Glomerular visceral epithelial cell (primary cell): Measurements from ENCODE around the gene ZBTB7C.

ENCODE experiments used
- DNase-seq: peaks from one replicate; pipeline ENCODE4 v3.0.0-alpha.2; 2016; ENCODE audit errors: extremely low spot score

Gene ZBTB7C

GRCh38 chr18:48095726-48096125 lies 313.5 kb downstream of the ZBTB7C start:
- no peak for DNase-seq

- DNase-seq = no peak
Observed at GRCh38 chr18:48093104-48093503, 316.1 kb downstream of the ZBTB7C start.

GRCh38 chr18:48091869-48092497 lies 317.2 kb downstream of the ZBTB7C start:
- DNase-seq = no peak

- no peak for DNase-seq
Observed at GRCh38 chr18:48090702-48091101, 318.5 kb downstream of the ZBTB7C start.

DNA sequence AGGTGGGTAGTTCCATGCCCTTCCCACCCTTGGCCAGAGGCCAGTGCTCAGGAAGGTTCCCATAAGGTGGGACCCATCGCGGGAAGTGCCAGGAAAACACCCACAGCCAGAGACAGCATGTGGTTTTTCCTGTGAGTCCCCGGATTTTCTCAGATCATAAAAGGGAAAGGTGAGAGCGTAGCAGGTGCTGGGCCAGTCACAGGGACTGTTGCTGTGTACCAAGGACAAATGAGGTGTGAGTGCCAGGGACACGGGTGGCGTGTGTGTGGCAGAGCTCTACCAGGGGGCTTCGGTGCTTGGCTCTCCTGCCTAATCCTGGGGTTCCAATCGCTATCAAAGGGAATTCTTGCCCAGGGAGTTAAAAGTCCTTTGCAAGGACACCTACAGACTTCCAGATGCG lies 319.2 kb downstream of the ZBTB7C start:
- no peak for DNase-seq

DNA sequence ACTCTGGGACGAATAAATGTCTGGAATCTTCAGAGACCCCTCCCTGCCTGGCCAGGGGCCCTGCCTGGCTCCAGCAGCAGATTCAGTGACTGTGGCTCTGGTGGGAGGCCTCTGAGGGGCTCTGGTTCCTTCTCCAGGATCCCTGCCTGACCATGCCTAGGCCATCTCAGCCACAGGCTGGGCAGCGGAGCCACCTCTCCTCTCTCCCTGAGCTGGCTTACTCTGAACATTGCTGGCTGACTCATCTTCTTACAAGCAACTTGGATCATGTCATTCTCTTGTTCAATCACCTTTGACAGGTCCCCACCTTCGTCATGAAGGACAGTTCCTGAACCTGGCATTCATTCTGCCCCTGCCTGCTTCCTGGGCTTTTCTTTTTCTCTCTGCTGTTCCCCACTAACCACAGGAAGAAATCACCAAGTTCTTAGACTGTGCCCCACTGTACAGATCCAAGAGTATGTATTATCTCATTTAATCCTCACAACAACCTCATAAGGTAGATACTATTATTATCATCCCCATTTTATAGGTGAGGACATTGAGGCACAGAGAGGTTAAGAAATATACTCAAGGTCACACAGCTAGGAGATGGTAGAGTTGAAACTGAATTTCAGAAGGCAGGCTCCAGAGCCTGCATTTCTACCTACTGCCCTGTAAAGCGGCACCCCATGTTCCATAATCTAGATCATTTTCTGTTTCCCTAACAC lies 323.2 kb downstream of the ZBTB7C start:
- no peak for DNase-seq

- DNase-seq = no peak
Observed at GRCh38 chr18:48084858-48085257, 324.3 kb downstream of the ZBTB7C start.

DNA sequence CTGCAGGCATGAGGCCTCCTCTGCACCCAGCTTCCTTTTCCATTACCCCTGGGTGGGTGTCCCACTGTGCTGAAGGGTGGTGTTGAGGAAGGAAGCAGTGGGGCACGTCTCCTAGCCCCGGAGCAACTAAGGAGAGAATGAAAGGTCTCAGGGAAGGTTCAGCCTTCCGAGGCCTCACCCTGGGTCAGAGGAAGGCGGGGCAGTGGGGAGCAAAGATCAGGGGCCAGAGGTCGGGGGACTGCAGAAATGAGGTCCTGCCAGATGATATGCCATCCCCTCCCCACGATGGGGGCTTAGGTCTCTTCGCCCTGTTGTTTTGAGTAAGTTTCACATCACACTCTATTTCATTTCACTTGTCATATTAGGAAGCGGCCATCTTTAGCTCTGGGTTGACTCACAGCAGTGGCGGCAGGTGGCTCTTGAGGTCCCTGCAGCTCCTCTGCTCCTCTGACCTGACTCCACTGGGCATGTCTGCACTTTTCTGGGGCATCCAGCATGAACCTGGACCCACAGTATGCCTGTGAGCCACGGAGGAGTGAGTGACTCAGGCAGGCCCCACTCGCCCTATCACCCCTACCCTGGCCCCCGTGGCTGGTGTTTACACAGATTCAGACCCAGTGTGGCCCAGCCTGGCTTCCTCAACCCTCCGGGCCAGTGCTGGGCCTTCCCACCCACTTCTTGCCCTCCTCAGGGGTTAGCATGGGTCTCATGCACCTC lies 325.0 kb downstream of the ZBTB7C start:
- DNase-seq = no peak

- DNase-seq = no peak
Observed at GRCh38 chr18:48080546-48080945, 328.6 kb downstream of the ZBTB7C start.

GRCh38 chr18:48079885-48080284 lies 329.3 kb downstream of the ZBTB7C start:
- DNase-seq = no peak

DNA sequence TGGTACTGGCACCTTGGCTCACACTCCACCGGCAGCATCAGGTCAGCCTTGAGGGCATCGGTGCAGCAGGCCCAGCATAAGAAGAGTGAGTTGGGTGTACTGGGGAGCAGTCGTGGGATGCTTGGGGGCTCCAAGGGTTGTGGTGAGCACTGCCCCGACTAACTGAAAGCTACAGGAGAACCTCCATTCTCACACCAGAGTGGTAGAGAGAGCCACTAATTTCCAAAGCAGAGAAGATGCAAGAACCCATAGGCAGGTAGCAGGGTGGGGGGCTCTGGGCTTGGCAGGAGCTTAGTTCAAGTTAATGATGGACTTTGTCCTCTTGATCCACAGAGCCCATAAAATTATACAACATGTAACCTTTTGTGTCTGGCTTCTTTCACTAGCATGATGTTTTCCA lies 330.7 kb downstream of the ZBTB7C start:
- no peak for DNase-seq

- DNase-seq = no peak
Observed at GRCh38 chr18:48077291-48077690, 331.9 kb downstream of the ZBTB7C start.

- no peak for DNase-seq
Observed at GRCh38 chr18:48076461-48076860, 332.7 kb downstream of the ZBTB7C start.

DNA sequence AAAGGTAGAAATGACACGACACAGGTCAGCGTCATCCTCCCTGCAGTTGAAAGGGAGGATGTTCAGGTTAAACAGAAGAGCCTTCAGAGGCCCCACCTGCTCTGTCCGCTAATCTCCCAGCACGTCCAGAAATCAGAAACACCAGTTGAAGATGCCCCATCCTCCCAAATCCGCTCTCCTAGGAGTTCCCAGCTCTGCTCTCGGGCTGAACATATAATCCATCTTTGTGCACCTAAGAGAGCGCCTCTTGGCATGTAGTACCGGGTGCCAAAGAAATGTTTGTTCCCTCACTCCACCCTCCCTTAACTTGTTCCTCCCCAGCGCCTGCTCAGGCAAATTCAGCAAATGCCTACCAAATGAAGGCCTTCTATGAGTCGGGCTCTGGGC lies 333.5 kb downstream of the ZBTB7C start:
- no peak for DNase-seq

DNA sequence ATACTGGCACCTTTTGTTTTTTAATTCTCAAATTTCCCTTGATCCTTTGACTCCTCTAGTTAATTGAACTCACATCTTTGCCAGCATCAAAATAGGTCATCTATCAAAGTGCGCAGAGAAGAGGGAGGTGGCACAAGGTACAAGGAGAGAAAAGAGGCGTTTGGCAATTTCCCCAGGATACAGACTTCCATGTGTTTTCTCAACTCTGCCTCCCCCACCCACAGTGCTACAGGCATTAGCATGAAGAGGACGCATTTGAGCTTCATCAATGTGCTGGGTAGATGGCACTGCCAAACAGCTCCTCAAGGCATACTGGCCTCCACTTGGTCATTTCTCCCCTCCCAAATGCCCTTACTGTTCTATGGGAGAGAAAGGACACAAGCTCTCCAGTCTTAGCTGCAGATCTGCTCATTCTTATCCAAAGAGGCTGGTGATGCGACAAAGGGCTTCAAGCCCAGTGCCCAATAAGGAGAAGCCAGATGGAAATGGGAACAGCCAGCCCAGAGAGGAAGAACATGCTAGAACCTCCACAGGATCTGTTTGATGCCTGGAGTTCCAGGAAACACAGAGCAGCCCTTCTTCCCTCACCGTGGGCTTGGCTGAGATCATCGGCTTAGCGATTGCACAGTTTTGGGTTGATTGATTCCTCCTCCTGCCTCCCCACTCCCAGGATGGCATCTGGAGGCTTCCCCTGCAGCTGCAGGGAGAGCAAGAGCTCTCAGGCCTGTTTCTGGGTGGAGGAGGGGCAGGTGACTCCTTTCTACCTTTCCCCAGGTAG lies 334.1 kb downstream of the ZBTB7C start:
- DNase-seq = no peak

DNA sequence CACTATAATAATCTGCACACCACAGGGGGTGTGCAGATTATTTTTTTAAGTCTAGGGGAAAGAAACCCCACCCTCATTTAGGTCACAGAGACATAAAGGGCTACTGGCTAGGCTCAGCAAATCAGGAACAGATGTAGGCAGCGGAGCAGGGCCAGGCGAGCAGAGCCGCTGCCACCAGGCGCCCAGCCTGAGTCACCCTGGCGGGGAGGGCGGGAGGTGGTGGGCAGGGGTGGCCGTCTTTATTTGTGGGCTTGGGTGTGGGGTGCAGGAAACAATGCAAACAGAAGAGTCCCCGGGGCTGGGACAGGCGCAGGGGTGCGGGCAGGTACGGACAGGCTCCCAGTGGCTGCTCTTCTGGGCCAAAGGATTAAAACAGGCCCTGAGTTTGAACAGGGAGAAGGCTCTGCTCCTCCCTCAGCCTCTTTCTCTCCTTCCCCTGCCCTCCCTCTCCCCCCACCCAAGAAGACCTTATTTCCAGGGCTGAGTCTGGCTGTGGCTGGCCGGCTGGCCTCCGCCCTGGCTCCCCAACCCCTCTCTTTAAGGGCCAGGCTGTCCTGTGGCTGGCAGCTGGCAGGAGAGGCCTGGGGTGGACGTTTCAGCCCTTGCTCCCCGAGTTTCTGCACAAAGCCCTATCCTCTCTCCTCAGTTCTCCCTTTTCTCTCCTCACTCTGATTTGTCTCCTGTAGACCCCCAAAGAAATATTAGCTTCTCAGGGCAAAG lies 335.8 kb downstream of the ZBTB7C start:
- no peak for DNase-seq

- DNase-seq = no peak
Observed at GRCh38 chr18:48072428-48073204, 336.6 kb downstream of the ZBTB7C start.

DNA sequence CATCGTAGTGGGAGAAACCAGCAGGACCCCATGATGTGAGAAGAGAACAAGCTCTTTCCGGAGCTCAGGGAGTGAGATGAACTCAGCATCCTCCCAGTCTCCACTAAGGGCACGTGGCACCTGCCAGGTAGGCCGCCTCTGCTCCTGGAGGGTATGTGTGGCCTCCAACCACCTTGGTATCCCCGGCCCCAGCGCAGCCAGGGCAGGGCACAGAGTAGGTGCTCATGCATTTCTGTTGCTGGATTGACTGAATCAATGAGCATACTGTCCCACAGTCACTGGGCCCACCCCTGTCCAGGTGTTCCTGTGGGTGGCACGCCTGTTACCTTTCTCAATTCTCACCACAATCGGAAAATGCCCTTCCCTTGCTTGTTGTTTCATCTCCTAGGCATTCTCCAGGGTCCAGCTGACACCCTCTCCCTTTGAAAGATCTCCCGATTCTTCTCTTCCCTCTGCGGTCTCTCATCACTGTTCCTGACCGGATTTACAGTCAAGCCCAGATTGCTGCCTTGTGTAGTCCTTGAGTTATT lies 340.2 kb downstream of the ZBTB7C start:
- no peak for DNase-seq

DNA sequence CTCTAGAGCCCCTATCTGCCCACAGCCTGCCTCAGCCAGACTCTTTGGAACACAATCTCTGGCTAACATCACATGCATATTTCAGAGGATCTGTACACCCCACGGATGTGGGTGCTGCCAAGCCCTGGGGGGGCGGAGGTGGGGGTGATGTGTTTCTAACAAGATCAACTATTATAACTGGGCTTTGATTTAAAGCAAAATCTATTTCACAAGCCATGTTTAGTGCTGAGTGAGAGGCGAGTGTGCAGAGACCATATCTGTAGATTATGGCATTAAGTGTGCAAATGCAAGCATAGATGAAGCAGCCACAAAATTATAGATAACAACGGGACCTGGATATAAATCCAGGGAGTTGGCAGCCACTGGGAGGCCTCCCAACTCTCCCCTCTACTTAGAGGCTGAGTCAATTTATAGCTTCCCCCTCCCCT lies 342.9 kb downstream of the ZBTB7C start:
- no peak for DNase-seq

DNA sequence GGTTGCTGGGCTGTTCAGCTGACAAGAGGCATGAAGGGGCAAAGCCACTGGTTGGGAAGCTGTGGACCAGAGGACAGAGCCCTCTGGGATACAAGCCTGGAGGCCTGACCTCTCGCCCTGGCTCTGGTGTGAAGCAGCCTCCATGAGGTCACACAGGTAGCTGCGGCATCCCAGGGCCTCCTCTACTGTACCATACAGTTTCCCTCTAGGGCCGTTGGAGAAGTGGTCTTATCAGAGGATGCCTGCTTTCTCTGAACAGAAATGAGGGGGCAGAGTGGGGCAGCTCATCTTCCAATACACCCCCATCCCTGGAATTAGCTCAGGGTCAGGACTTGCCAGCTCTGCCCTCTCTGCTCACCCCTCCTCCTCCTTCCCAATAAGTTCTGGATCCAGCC lies 343.6 kb downstream of the ZBTB7C start:
- no peak for DNase-seq
